PC-3 (cell line): ENCODE measurements around the gene EPN2. TPM values are rescaled to one million over a fixed set of nuclear protein-coding genes. Genes with fewer than 3 reads are reported as not detected.

Experiments
- ATAC-seq: fragments of 200-7000 bp; cut with Tn5 transposase; 2 replicates; pipeline ENCODE4 v1.9.1; 2020; ENCODE audit warnings: mild to moderate bottlenecking, moderate library complexity
- BruUV-seq: library from RNA; stranded (reverse); fragments of 400-500 nt; replicated peaks from 2 replicates; lab custom pipeline; 2021; lab: Mats Ljungman, UMichigan
- CTCF ChIA-PET: fragments of 300-600 bp; sonication (Branson Sonifier 250); formaldehyde crosslinking; loops from one replicate; lab custom pipeline; 2022; ENCODE audit warnings: antibody characterized with exemption; lab: Charles Lee
- POLR2A ChIA-PET: fragments of 300-600 bp; sonication (Branson Sonifier 250); formaldehyde crosslinking; loops from one replicate; lab custom pipeline; 2022; ENCODE audit warnings: antibody characterized with exemption; ENCODE audit not compliant: unreplicated experiment; lab: Charles Lee
- DNase-seq: peaks from one replicate; pipeline ENCODE4 v3.0.0-alpha.2; 2015
- H2AFZ ChIP-seq: fragments of 300-600 bp; sonication (generic); 2 replicates; pipeline ENCODE4 v1.6.0; 2016; ENCODE audit warnings: antibody characterized with exemption, low read length
- H3F3A ChIP-seq: fragments of 300-600 bp; sonication (generic); one replicate; pipeline ENCODE4 v1.6.0; 2017; ENCODE audit warnings: antibody characterized with exemption, low read length, control low read depth, mild to moderate bottlenecking; ENCODE audit not compliant: unreplicated experiment
- H3K27ac ChIP-seq: fragments of 300-600 bp; sonication (generic); 2 replicates; pipeline ENCODE4 v1.5.1; 2016; ENCODE audit warnings: mild to moderate bottlenecking, low read length
- H3K27me3 ChIP-seq: fragments of 300-600 bp; sonication (generic); 2 replicates; pipeline ENCODE4 v1.6.1; 2016; ENCODE audit warnings: low read length, mixed read lengths
- H3K36me3 ChIP-seq: fragments of 300-600 bp; sonication (generic); 2 replicates; pipeline ENCODE4 v1.6.1; 2016; ENCODE audit warnings: low read depth, mixed run types, low read length, mixed read lengths
- H3K4me1 ChIP-seq: fragments of 300-600 bp; sonication (generic); 2 replicates; pipeline ENCODE4 v1.5.1; 2016; ENCODE audit warnings: low read length; ENCODE audit not compliant: insufficient read depth
- H3K4me2 ChIP-seq: fragments of 300-600 bp; sonication (generic); 2 replicates; pipeline ENCODE4 v1.6.0; 2016; ENCODE audit warnings: low read length
- H3K4me3 ChIP-seq: fragments of 300-600 bp; sonication (generic); 2 replicates; pipeline ENCODE4 v1.5.1; 2016; ENCODE audit warnings: mild to moderate bottlenecking, low read length, mixed read lengths
- H3K79me2 ChIP-seq: fragments of 300-600 bp; sonication (generic); 2 replicates; pipeline ENCODE4 v1.6.1; 2017; ENCODE audit warnings: low read length, mixed read lengths
- H3K9ac ChIP-seq: fragments of 300-600 bp; sonication (generic); 2 replicates; pipeline ENCODE4 v1.6.0; 2016; ENCODE audit warnings: mild to moderate bottlenecking, low read length
- H3K9me2 ChIP-seq: fragments of 300-600 bp; sonication (generic); replicated peaks from 2 replicates; pipeline ENCODE4 v1.6.1; 2016; ENCODE audit warnings: mixed run types, low read length, mixed read lengths
- H3K9me3 ChIP-seq: fragments of 300-600 bp; sonication (generic); 2 replicates; pipeline ENCODE4 v1.6.1; 2016; ENCODE audit warnings: low read length, mixed read lengths
- H4K20me1 ChIP-seq: fragments of 300-600 bp; sonication (generic); 2 replicates; pipeline ENCODE4 v1.6.1; 2016; ENCODE audit warnings: low read length, mixed read lengths
- CTCF ChIP-seq: fragments of 300-600 bp; sonication (generic); conservative IDR thresholded peaks from 2 replicates; pipeline ENCODE4 v1.5.1; 2017; ENCODE audit warnings: antibody characterized with exemption, low read depth, mild to moderate bottlenecking, low read length
- EZH2 ChIP-seq: fragments of 300-600 bp; sonication (generic); IDR thresholded peaks from one replicate; pipeline ENCODE4 v1.6.1; 2017; ENCODE audit warnings: antibody characterized with exemption, mild to moderate bottlenecking, low read length; ENCODE audit not compliant: unreplicated experiment
- EZH2phosphoT487 ChIP-seq: fragments of 300-600 bp; sonication (generic); IDR thresholded peaks from 2 replicates; pipeline ENCODE4 v1.6.1; 2018; ENCODE audit warnings: mild to moderate bottlenecking, antibody characterized with exemption, low read length, borderline replicate concordance
- intact Hi-C: fragments of 100-400 bp; cut with micrococcal nuclease; formaldehyde crosslinking; loops from 2 replicates; pipeline ENCODE4 v1.9.0; 2023
- total RNA-seq: library from RNA; depleted of rRNA; stranded (reverse); fragments of >200 nt; gene quantifications from 2 replicates; pipeline ENCODE4 v1.2.3, GENCODE V29; 2014

EPN2 gene
- total RNA-seq, 1 experiment from 2014 or later, result 46.4 TPM

- CTCF ChIA-PET, result no interaction called here
- no peaks in the 10 kb centered on the region for H3K9me2 ChIP-seq
- H3F3A ChIP-seq, result no peaks in the 10 kb centered on the region
- H3K27me3 ChIP-seq, result no peaks in the 10 kb centered on the region
- H4K20me1 ChIP-seq, result peaks cover 21% of the 10 kb centered on the region; the same call in 1 of the 2 replicates
- DNase-seq (no peak), ATAC-seq (no peak)
- no peak overlapping the region for H3K9ac ChIP-seq
- peaks cover 91% of the 10 kb centered on the region for H3K79me2 ChIP-seq
- peaks cover 4% of the 10 kb centered on the region; the same call in 1 of the 2 replicates for H3K36me3 ChIP-seq
- no peak overlapping the region for H2AFZ ChIP-seq
- H3K4me3 ChIP-seq, result no peak overlapping the region
- no TSS peak for BruUV-seq
- H3K4me1 ChIP-seq, result peaks cover 38% of the 10 kb centered on the region
- POLR2A ChIA-PET, result no interaction called here
- intact Hi-C loops, result no loop called here
- no peak overlapping the region for H3K4me2 ChIP-seq
- no peak overlapping the region for H3K27ac ChIP-seq
- TF ChIP-seq CTCF, result no peak
- TF ChIP-seq EZH2phosphoT487, result no peak
- TF ChIP-seq EZH2, result no peak
- H3K9me3 ChIP-seq, result no peaks in the 10 kb centered on the region
These were observed 6.7 kb downstream of the EPN2 start for GRCh38 chr17:19243838-19244237.

GRCh38 chr17:19244357-19244756 is 7.2 kb downstream of the EPN2 start:
- peaks cover 24% of the 10 kb centered on the region; the same call in 1 of the 2 replicates for H4K20me1 ChIP-seq
- H3K4me2 ChIP-seq, result no peak overlapping the region
- BruUV-seq, result no TSS peak
- no peaks in the 10 kb centered on the region for H3K9me3 ChIP-seq
- H3F3A ChIP-seq, result no peaks in the 10 kb centered on the region
- POLR2A ChIA-PET, result no interaction called here
- H2AFZ ChIP-seq, result no peak overlapping the region
- CTCF ChIA-PET, result no interaction called here
- no peaks in the 10 kb centered on the region for H3K9me2 ChIP-seq
- no peak overlapping the region for H3K9ac ChIP-seq
- ATAC-seq (no peak), DNase-seq (no peak)
- H3K27me3 ChIP-seq, result no peaks in the 10 kb centered on the region
- no peak for TF ChIP-seq CTCF
- no peak for TF ChIP-seq EZH2
- TF ChIP-seq EZH2phosphoT487, result no peak
- H3K27ac ChIP-seq, result no peak overlapping the region
- intact Hi-C loops, result no loop called here
- H3K4me3 ChIP-seq, result no peak overlapping the region
- H3K79me2 ChIP-seq, result peaks cover 91% of the 10 kb centered on the region
- peaks cover 42% of the 10 kb centered on the region for H3K4me1 ChIP-seq
- peaks cover 4% of the 10 kb centered on the region; the same call in 1 of the 2 replicates for H3K36me3 ChIP-seq

GRCh38 chr17:19244781-19245180 is 7.6 kb downstream of the EPN2 start:
- Histone ChIP-seq H3K9me3 (no peaks in the 10 kb centered on the region), H3K36me3 (no peaks in the 10 kb centered on the region; the same call in 1 of the 2 replicates), H3K79me2 (peaks cover 91% of the 10 kb centered on the region), H2AFZ (no peak overlapping the region), H3K4me1 (peaks cover 46% of the 10 kb centered on the region), H3K9ac (no peak overlapping the region), H3K27me3 (no peaks in the 10 kb centered on the region), H3K9me2 (no peaks in the 10 kb centered on the region), H3K27ac (no peak overlapping the region), H3K4me3 (no peak overlapping the region), H4K20me1 (peaks cover 26% of the 10 kb centered on the region; the same call in 1 of the 2 replicates), H3K4me2 (no peak overlapping the region), H3F3A (no peaks in the 10 kb centered on the region)
- no peak for ATAC-seq
- POLR2A ChIA-PET, result no interaction called here
- TF ChIP-seq CTCF (no peak), EZH2phosphoT487 (no peak), EZH2 (no peak)
- CTCF ChIA-PET, result no interaction called here
- no TSS peak for BruUV-seq
- intact Hi-C loops, result no loop called here
- no peak for DNase-seq
